HG03103 (cell line): ENCODE results near the gene CARD9.
"Not testable (repeated sequence)": the region's sequence is repeated elsewhere in the genome, so short reads cannot be mapped to it uniquely, and the experiment has no call there.

ENCODE experiments used
- ATAC-seq: cut with Tn5 transposase; IDR thresholded peaks from one replicate; pipeline ENCODE4 v1.9.1; 2021; ENCODE audit warnings: low read depth; ENCODE audit not compliant: unreplicated experiment

Gene CARD9

GRCh38 chr9:136326061-136326760 lies 47.3 kb downstream of the CARD9 start:
- no peak for ATAC-seq

- ATAC-seq, result no peak
These were observed 48.1 kb downstream of the CARD9 start for GRCh38 chr9:136325358-136325757.

- ATAC-seq, result no peak
These were observed 48.8 kb downstream of the CARD9 start for GRCh38 chr9:136324501-136325300.

GRCh38 chr9:136323371-136323789 lies 50.1 kb downstream of the CARD9 start:
- no peak for ATAC-seq

- no peak for ATAC-seq
These were observed 50.6 kb downstream of the CARD9 start for GRCh38 chr9:136322756-136323330.

GRCh38 chr9:136321561-136321960 lies 51.9 kb downstream of the CARD9 start:
- no peak for ATAC-seq

GRCh38 chr9:136320972-136321371 lies 52.5 kb downstream of the CARD9 start:
- not testable (repeated sequence) for ATAC-seq

GRCh38 chr9:136319955-136320354 lies 53.5 kb downstream of the CARD9 start:
- ATAC-seq, result not testable (repeated sequence)

- not testable (repeated sequence) for ATAC-seq
These were observed 54.2 kb downstream of the CARD9 start for GRCh38 chr9:136319244-136319643.

- ATAC-seq, result no peak
These were observed 54.7 kb downstream of the CARD9 start for GRCh38 chr9:136318776-136319241.

- ATAC-seq, result no peak
These were observed 55.2 kb downstream of the CARD9 start for GRCh38 chr9:136318111-136318775.

- no peak for ATAC-seq
These were observed 55.8 kb downstream of the CARD9 start for GRCh38 chr9:136317695-136318094.

GRCh38 chr9:136316896-136317676 lies 56.4 kb downstream of the CARD9 start:
- no peak for ATAC-seq

- no peak for ATAC-seq
These were observed 57.2 kb downstream of the CARD9 start for GRCh38 chr9:136316271-136316751.

GRCh38 chr9:136314944-136315343 lies 58.5 kb downstream of the CARD9 start:
- no peak for ATAC-seq

GRCh38 chr9:136314056-136314416 lies 59.4 kb downstream of the CARD9 start:
- no peak for ATAC-seq
